DOHH2 (cell line): Measurements from ENCODE around the gene RPS2.

Source experiments
- CTCF ChIP-seq: fragments of 200-600 bp; sonication (generic); IDR thresholded peaks from one replicate; pipeline ENCODE4 v1.5.1; 2014; ENCODE audit warnings: antibody characterized with exemption, mild to moderate bottlenecking, low read depth, low read length; ENCODE audit not compliant: poor library complexity, severe bottlenecking
- EZH2phosphoT487 ChIP-seq: fragments of 200-600 bp; sonication (generic); IDR thresholded peaks from 2 replicates; pipeline ENCODE4 v1.6.1; 2017; ENCODE audit warnings: borderline replicate concordance, mild to moderate bottlenecking, antibody characterized with exemption, low read length, moderate library complexity, mixed read lengths

- TF ChIP-seq CTCF (peak; percentile 99), EZH2phosphoT487 (no peak)
Observed at GRCh38 chr16:2003827-2004641, 39.4 kb upstream of the RPS2 start.
